Naive B cell (primary cell): ENCODE results near the gene NSFL1C. TPM values are rescaled to one million over a fixed set of nuclear protein-coding genes. Genes with fewer than 3 reads are reported as not detected.

ENCODE experiments used
- ATAC-seq, 2 donors: fragments of 150-1000 bp; cut with Tn5 transposase; 2 replicates each; pipeline ENCODE4 v1.10.0; 2021; ENCODE audit warnings: low read depth in 2 of 2, mild to moderate bottlenecking in 2 of 2, moderate library complexity in 2 of 2
- DNase-seq: peaks from one replicate; pipeline ENCODE4 v3.0.0; 2022
- H3K27ac Mint-ChIP-seq, 6 donors: one replicate each; pipeline ENCODE4 v1.8.0; 2020 to 2022; ENCODE audit warnings: mild to moderate bottlenecking in 6 of 6, mixed read lengths in 6 of 6, moderate library complexity in 5 of 6, inconsistent platforms in 2 of 6
- H3K27me3 Mint-ChIP-seq, 3 donors: one replicate each; pipeline ENCODE4 v1.8.0; 2021 to 2022; ENCODE audit warnings: mixed read lengths in 3 of 3, mild to moderate bottlenecking in 1 of 3
- H3K36me3 Mint-ChIP-seq, 2 donors: one replicate each; pipeline ENCODE4 v1.8.0; 2020 to 2022; ENCODE audit warnings: mixed read lengths in 2 of 2, inconsistent platforms in 1 of 2, mild to moderate bottlenecking in 1 of 2
- H3K4me1 Mint-ChIP-seq, 3 donors: one replicate each; pipeline ENCODE4 v1.8.0; 2020 to 2022; ENCODE audit warnings: mixed read lengths in 3 of 3, inconsistent platforms in 1 of 3, mild to moderate bottlenecking in 1 of 3, moderate library complexity in 1 of 3
- H3K4me3 Mint-ChIP-seq, 8 donors: one replicate each; pipeline ENCODE4 v1.8.0; 2020 to 2022; ENCODE audit warnings: mild to moderate bottlenecking in 8 of 8, mixed read lengths in 8 of 8, moderate library complexity in 8 of 8, inconsistent platforms in 2 of 8
- H3K9me3 Mint-ChIP-seq, 7 donors: one replicate each; pipeline ENCODE4 v1.8.0; 2020 to 2022; ENCODE audit warnings: mixed read lengths in 7 of 7, mild to moderate bottlenecking in 5 of 7, inconsistent platforms in 2 of 7, moderate library complexity in 1 of 7
- polyA plus RNA-seq, 6 donors: library from polyadenylated mRNA; unstranded; fragments of 300-500 nt; fragmentation: Illumina TruSeq; gene quantifications; one replicate each; pipeline ENCODE4 v1.2.3, GENCODE V29; 2021; ENCODE audit warnings: low read depth in 6 of 6

NSFL1C gene
- polyA plus RNA-seq, 6 donors from 2014 or later = 108 to 134 (median 123) TPM

- no peaks in the 10 kb centered on the region for H3K9me3 Mint-ChIP-seq
- no peak overlapping the region for H3K4me3 Mint-ChIP-seq
- H3K27ac Mint-ChIP-seq = peak overlapping the region in 1 of 6 donors; percentile 72
- DNase-seq (no peak), ATAC-seq (no peak)
- H3K36me3 Mint-ChIP-seq = no peaks in the 10 kb centered on the region
- H3K4me1 Mint-ChIP-seq = peaks cover 16 to 29% (median 20%) of the 10 kb centered on the region in 3 donors
- peaks cover 0 to 19% (median 15%) of the 10 kb centered on the region in 3 donors for H3K27me3 Mint-ChIP-seq
Observed at GRCh38 chr20:1474817-1475603, 8.4 kb upstream of the NSFL1C start.

DNA sequence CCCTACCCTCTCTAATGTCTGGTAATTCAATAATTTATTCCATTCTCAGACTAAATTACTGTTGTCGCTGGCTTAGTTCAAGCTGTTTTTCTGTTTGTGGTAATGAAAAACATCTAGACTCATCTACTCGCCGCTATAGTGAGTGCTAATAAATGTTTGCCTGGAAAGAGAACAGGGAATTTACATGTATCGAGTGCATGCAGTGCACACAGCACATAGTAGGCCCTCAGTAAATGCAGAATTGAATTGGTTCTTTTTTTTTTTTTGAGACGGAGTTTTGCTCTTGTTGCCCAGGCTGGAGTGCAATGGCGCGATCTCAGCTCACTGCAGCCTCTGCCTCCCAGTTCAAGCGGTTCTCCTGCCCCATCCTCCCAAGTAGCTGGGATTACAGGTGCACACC is 7.7 kb upstream of the NSFL1C start:
- no peaks in the 10 kb centered on the region for H3K9me3 Mint-ChIP-seq
- H3K27ac Mint-ChIP-seq = no peak overlapping the region
- H3K36me3 Mint-ChIP-seq = no peaks in the 10 kb centered on the region
- peaks cover 0 to 14% (median 10%) of the 10 kb centered on the region in 3 donors for H3K27me3 Mint-ChIP-seq
- H3K4me1 Mint-ChIP-seq = peaks cover 16 to 36% (median 27%) of the 10 kb centered on the region in 3 donors
- ATAC-seq = no peak
- H3K4me3 Mint-ChIP-seq = no peak overlapping the region
- no peak for DNase-seq

GRCh38 chr20:1473246-1474220 is 6.9 kb upstream of the NSFL1C start:
- H3K9me3 Mint-ChIP-seq = no peaks in the 10 kb centered on the region
- H3K27me3 Mint-ChIP-seq = peaks cover 0 to 10% (median 5%) of the 10 kb centered on the region in 3 donors
- ATAC-seq (no peak), DNase-seq (no peak)
- H3K27ac Mint-ChIP-seq = peak overlapping the region; percentile 37 to 97 (median 66)
- H3K4me1 Mint-ChIP-seq = peaks cover 22 to 43% (median 35%) of the 10 kb centered on the region in 3 donors
- H3K36me3 Mint-ChIP-seq = no peaks in the 10 kb centered on the region
- H3K4me3 Mint-ChIP-seq = peak overlapping the region in 2 of 8 donors; percentile 26 to 37

GRCh38 chr20:1472556-1473245 is 6.1 kb upstream of the NSFL1C start:
- Mint-ChIP-seq H3K4me3 (peak overlapping the region; percentile 1 to 78 (median 48)), H3K9me3 (no peaks in the 10 kb centered on the region), H3K27me3 (peaks cover 0 to 2% (median 0%) of the 10 kb centered on the region in 3 donors), H3K27ac (peak overlapping the region; percentile 37 to 86 (median 66)), H3K4me1 (peaks cover 29 to 51% (median 43%) of the 10 kb centered on the region in 3 donors), H3K36me3 (no peaks in the 10 kb centered on the region)
- DNase-seq (peak; percentile 48), ATAC-seq (peak; percentile 88 to 89)

GRCh38 chr20:1471242-1471641 is 4.6 kb upstream of the NSFL1C start:
- DNase-seq = no peak
- Mint-ChIP-seq H3K4me3 (peak overlapping the region in 1 of 8 donors; percentile 20), H3K27me3 (no peaks in the 10 kb centered on the region), H3K27ac (peak overlapping the region in 2 of 6 donors; percentile 72 to 79), H3K4me1 (peaks cover 37 to 59% (median 51%) of the 10 kb centered on the region in 3 donors), H3K9me3 (no peaks in the 10 kb centered on the region), H3K36me3 (no peaks in the 10 kb centered on the region)
- no peak for ATAC-seq

- no peaks in the 10 kb centered on the region for H3K36me3 Mint-ChIP-seq
- DNase-seq (no peak), ATAC-seq (peak in 1 of 2 donors; percentile 14)
- H3K4me1 Mint-ChIP-seq = peaks cover 46 to 69% (median 58%) of the 10 kb centered on the region in 3 donors
- peak overlapping the region in 5 of 6 donors; percentile 49 to 96 (median 70) for H3K27ac Mint-ChIP-seq
- no peaks in the 10 kb centered on the region for H3K27me3 Mint-ChIP-seq
- H3K4me3 Mint-ChIP-seq = peak overlapping the region in 1 of 8 donors; percentile 28
- no peaks in the 10 kb centered on the region for H3K9me3 Mint-ChIP-seq
Observed at GRCh38 chr20:1469925-1470571, 3.4 kb upstream of the NSFL1C start.

DNA sequence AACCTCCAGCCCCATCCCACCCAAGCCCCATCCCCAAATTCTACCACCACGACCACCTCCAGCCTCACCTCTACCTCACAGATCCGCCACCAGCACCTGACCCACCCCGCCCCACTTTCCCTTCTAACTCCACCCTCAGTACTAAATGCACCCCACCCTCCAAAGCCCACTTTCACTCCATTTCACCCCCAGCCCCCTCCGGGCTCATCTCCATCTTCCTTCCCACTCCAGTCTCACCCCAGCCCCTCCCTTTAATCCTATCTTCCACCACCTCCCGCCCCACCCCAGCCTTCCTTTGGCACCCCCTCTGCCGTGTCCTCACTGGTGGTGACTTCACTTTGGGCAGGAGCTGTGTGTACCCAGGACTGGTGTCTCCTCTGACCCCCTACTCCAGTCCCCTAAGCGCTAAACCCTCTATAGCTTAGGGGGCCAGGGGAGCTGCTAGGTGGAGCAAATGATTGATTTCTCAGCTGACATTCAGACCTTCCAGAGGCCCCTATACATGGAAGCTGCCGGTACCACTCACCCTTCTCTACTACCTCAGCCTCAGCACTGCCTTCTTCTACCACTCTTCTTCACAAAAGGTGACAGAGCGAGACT is 2.8 kb upstream of the NSFL1C start:
- Mint-ChIP-seq H3K36me3 (no peaks in the 10 kb centered on the region), H3K4me1 (peaks cover 49 to 76% (median 65%) of the 10 kb centered on the region in 3 donors), H3K9me3 (no peaks in the 10 kb centered on the region), H3K4me3 (peak overlapping the region in 2 of 8 donors; percentile 88 to 95), H3K27ac (peak overlapping the region in 3 of 6 donors; percentile 17 to 96 (median 67)), H3K27me3 (no peaks in the 10 kb centered on the region)
- DNase-seq (no peak), ATAC-seq (no peak)

DNA sequence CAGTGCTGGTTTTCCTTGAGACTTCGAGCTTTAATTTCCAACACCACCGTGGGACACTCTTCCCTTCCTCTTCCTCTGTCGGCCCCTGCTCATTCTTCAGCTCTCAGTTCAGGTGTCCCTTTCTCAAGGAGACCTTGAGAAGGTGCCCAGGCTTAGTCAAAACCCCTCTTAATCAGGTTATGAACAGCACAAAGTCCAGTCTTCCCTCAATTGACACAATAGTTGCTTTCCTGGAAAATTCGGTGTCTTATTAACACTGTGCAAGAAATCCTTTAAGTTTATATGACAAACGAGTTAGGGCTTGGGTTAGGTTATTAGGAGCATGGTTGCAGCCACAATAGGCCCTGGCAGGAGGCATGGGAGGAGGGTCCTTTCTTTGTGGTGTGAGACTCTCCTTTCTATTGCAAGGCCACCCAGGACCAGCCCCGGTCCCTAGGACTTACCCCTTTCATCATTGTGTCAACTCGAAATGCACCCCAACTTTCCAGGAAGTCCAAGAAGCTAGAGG is 1.5 kb upstream of the NSFL1C start:
- Mint-ChIP-seq H3K27me3 (no peaks in the 10 kb centered on the region), H3K9me3 (no peaks in the 10 kb centered on the region), H3K27ac (peak overlapping the region; percentile 85 to 98 (median 94)), H3K36me3 (no peaks in the 10 kb centered on the region), H3K4me3 (peak overlapping the region; percentile 88 to 96 (median 92)), H3K4me1 (peaks cover 58 to 84% (median 65%) of the 10 kb centered on the region in 3 donors)
- ATAC-seq (no peak), DNase-seq (no peak)

- Mint-ChIP-seq H3K27me3 (no peaks in the 10 kb centered on the region), H3K4me1 (peaks cover 54 to 84% (median 63%) of the 10 kb centered on the region in 3 donors)
- peak; percentile 38 to 56 for ATAC-seq
Observed at GRCh38 chr20:1467355-1468116, 887 bp upstream of the NSFL1C start.

GRCh38 chr20:1467082-1467354 is 369 bp upstream of the NSFL1C start:
- peaks cover 53 to 85% (median 63%) of the 10 kb centered on the region in 3 donors for H3K4me1 Mint-ChIP-seq

More at GRCh38 chr20:1467355-1468116, 887 bp upstream of the NSFL1C start:
- Mint-ChIP-seq H3K36me3 (no peaks in the 10 kb centered on the region), H3K27ac (peak overlapping the region; percentile 76 to 98 (median 94)), H3K4me3 (peak overlapping the region; percentile 88 to 96 (median 92)), H3K9me3 (no peaks in the 10 kb centered on the region)
- DNase-seq = peak; percentile 71

GRCh38 chr20:1465470-1466210 is 1.0 kb downstream of the NSFL1C start:
- no peaks in the 10 kb centered on the region for H3K27me3 Mint-ChIP-seq
- H3K4me1 Mint-ChIP-seq = peaks cover 55 to 84% (median 61%) of the 10 kb centered on the region in 3 donors
- H3K36me3 Mint-ChIP-seq = peaks cover 0 to 10% of the 10 kb centered on the region in 2 donors
- DNase-seq (no peak), ATAC-seq (no peak)
- H3K4me3 Mint-ChIP-seq = peak overlapping the region; percentile 88 to 96 (median 92)
- H3K9me3 Mint-ChIP-seq = no peaks in the 10 kb centered on the region
- H3K27ac Mint-ChIP-seq = peak overlapping the region in 4 of 6 donors; percentile 59 to 96 (median 77)

More at GRCh38 chr20:1467082-1467354, 369 bp upstream of the NSFL1C start:
- Mint-ChIP-seq H3K36me3 (no peaks in the 10 kb centered on the region), H3K27me3 (no peaks in the 10 kb centered on the region), H3K4me3 (peak overlapping the region; percentile 88 to 96 (median 92)), H3K9me3 (no peaks in the 10 kb centered on the region), H3K27ac (peak overlapping the region; percentile 76 to 98 (median 94))
- DNase-seq (no peak), ATAC-seq (peak in 1 of 2 donors; percentile 3)
